ENCODE results near the gene ADGRL4. TPM values are rescaled to one million over a fixed set of nuclear protein-coding genes. Genes with fewer than 3 reads are reported as not detected.
A peak's percentile ranks its signal among the peaks of the same experiment; 100 is the strongest.

Gene ADGRL4
- total RNA-seq, 1 donor from 2014 or later, result 19.6 TPM

DNA sequence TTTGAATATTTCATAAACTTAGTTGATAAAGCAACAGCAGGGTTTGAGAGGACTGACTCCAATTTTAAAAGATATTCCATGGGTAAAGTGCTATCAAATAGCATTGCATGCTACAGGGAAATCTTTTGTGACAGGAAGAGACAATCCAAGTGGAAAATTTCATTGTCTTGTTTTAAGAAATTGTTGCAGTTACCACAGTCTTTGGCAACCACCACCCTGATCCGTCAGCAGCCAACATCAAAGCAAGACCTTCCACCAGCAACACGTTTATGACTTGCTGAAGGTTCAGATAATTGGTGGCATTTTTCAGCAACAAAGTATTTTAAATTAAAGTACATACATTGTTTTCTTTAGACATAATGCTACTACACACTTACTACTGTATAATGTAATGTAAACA lies 47.8 kb downstream of the ADGRL4 start:
- Histone ChIP-seq H3K79me2 (ENCODE audit: insufficient read depth, low read length) (no peaks in the 10 kb centered on the region), H4K20me1 (ENCODE audit: insufficient read depth, low read length) (no peaks in the 10 kb centered on the region), H2AFZ (ENCODE audit: low read depth, low read length) (no peak overlapping the region), H3K27me3 (ENCODE audit: insufficient read depth, low read length) (no peaks in the 10 kb centered on the region), H3K9me3 (ENCODE audit: insufficient read depth, low read depth, low read length) (no peaks in the 10 kb centered on the region), H3K36me3 (ENCODE audit: insufficient read depth, low read length) (no peaks in the 10 kb centered on the region), H3K4me1 (ENCODE audit: insufficient read depth, low read length) (no peaks in the 10 kb centered on the region), H3K9ac (ENCODE audit: low read length) (no peak overlapping the region), H3K4me3 (ENCODE audit: insufficient read depth, low read depth, low read length) (no peak overlapping the region), H3K27ac (ENCODE audit: low read depth, low read length) (no peak overlapping the region), H3K4me2 (ENCODE audit: low read length) (no peak overlapping the region)
- Mint-ChIP-seq H3K4me1 (ENCODE audit: low read depth, unreplicated experiment) (no peaks in the 10 kb centered on the region), H3K9me3 (ENCODE audit: unreplicated experiment) (peaks cover 2% of the 10 kb centered on the region), H3K36me3 (ENCODE audit: low read depth, unreplicated experiment) (peaks cover 4% of the 10 kb centered on the region), H3K4me3 (ENCODE audit: unreplicated experiment) (no peak overlapping the region), H3K27me3 (ENCODE audit: low read depth, unreplicated experiment) (no peaks in the 10 kb centered on the region), H3K27ac (ENCODE audit: unreplicated experiment) (no peak overlapping the region)
- no peak for TF ChIP-seq EZH2 (IDR thresholded peaks at IDR 0.05; ENCODE audit: insufficient read depth, low read length)
- TF ChIP-seq, protein P1, sequence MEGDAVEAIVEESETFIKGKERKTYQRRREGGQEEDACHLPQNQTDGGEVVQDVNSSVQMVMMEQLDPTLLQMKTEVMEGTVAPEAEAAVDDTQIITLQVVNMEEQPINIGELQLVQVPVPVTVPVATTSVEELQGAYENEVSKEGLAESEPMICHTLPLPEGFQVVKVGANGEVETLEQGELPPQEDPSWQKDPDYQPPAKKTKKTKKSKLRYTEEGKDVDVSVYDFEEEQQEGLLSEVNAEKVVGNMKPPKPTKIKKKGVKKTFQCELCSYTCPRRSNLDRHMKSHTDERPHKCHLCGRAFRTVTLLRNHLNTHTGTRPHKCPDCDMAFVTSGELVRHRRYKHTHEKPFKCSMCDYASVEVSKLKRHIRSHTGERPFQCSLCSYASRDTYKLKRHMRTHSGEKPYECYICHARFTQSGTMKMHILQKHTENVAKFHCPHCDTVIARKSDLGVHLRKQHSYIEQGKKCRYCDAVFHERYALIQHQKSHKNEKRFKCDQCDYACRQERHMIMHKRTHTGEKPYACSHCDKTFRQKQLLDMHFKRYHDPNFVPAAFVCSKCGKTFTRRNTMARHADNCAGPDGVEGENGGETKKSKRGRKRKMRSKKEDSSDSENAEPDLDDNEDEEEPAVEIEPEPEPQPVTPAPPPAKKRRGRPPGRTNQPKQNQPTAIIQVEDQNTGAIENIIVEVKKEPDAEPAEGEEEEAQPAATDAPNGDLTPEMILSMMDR (IDR thresholded peaks at IDR 0.05; ENCODE audit: insufficient read depth, low read depth, low read length), result no peak
- FAIRE-seq, result no peak
- peak; percentile 2 for DNase-seq (ENCODE audit: low read depth)

DNA sequence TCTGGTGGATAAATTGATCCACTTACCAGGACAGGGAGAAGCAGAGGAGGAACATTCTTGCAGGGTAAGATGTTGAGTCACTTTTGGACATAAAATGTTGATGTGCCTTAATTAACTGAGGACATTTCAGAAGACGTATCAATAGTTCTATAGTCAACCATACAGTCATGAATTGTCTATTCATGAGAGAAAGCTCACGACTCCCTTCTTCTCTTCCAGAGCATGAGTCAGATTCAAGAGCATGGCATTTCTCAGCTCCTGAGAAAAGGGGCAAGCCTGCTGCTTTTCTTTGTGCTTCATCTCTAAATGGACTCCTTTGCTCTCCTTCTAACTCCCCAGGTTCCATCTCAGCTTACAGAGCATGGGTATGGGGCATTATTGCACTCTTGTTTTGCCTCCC lies 55.7 kb downstream of the ADGRL4 start:
- H3K4me1 ChIP-seq (ENCODE audit: insufficient read depth, low read length), result no peaks in the 10 kb centered on the region
- Mint-ChIP-seq H3K9me3 (ENCODE audit: unreplicated experiment) (no peaks in the 10 kb centered on the region), H3K4me1 (ENCODE audit: low read depth, unreplicated experiment) (peaks cover 27% of the 10 kb centered on the region), H3K4me3 (ENCODE audit: unreplicated experiment) (no peak overlapping the region), H3K27me3 (ENCODE audit: low read depth, unreplicated experiment) (no peaks in the 10 kb centered on the region), H3K36me3 (ENCODE audit: low read depth, unreplicated experiment) (no peaks in the 10 kb centered on the region), H3K27ac (ENCODE audit: unreplicated experiment) (no peak overlapping the region)
- H3K79me2 ChIP-seq (ENCODE audit: insufficient read depth, low read length), result no peaks in the 10 kb centered on the region
- TF ChIP-seq EZH2 (IDR thresholded peaks at IDR 0.05; ENCODE audit: insufficient read depth, low read length), result no peak
- TF ChIP-seq, protein P1 (IDR thresholded peaks at IDR 0.05; ENCODE audit: insufficient read depth, low read depth, low read length), result no peak
- DNase-seq (ENCODE audit: low read depth), result no peak
- no peak overlapping the region for H3K9ac ChIP-seq (ENCODE audit: low read length)
- no peak overlapping the region for H2AFZ ChIP-seq (ENCODE audit: low read depth, low read length)
- no peaks in the 10 kb centered on the region for H4K20me1 ChIP-seq (ENCODE audit: insufficient read depth, low read length)
- H3K4me2 ChIP-seq (ENCODE audit: low read length), result no peak overlapping the region
- H3K27ac ChIP-seq (ENCODE audit: low read depth, low read length), result no peak overlapping the region
- FAIRE-seq, result no peak
- no peak overlapping the region for H3K4me3 ChIP-seq (ENCODE audit: insufficient read depth, low read depth, low read length)
- no peaks in the 10 kb centered on the region for H3K9me3 ChIP-seq (ENCODE audit: insufficient read depth, low read depth, low read length)
- H3K27me3 ChIP-seq (ENCODE audit: insufficient read depth, low read length), result no peaks in the 10 kb centered on the region
- no peaks in the 10 kb centered on the region for H3K36me3 ChIP-seq (ENCODE audit: insufficient read depth, low read length)

DNA sequence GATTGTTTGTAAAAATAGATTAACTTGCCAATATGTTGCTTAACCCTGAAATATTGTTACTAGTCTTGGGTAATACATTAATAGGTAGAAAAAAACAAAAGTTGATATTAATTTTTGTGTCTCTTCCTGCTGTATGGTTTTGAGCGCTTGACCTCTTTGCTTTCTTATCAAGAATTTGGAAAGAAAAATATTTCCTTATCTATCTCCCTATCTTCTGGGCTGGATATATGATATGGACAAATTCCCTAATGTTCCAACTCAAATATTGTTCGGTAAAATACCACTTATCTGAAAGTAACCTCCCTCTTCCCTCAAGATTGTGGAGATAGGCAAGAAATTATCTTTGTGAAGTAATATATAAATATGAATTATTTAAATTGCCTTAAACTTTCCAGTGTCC lies 57.3 kb downstream of the ADGRL4 start:
- no peak overlapping the region for H2AFZ ChIP-seq (ENCODE audit: low read depth, low read length)
- FAIRE-seq (no peak), DNase-seq (ENCODE audit: low read depth) (no peak)
- no peak overlapping the region for H3K9ac ChIP-seq (ENCODE audit: low read length)
- H3K27ac Mint-ChIP-seq (ENCODE audit: unreplicated experiment), result no peak overlapping the region
- no peak overlapping the region for H3K4me3 Mint-ChIP-seq (ENCODE audit: unreplicated experiment)
- TF ChIP-seq, protein P1 (IDR thresholded peaks at IDR 0.05; ENCODE audit: insufficient read depth, low read depth, low read length), result no peak
- no peak for TF ChIP-seq EZH2 (IDR thresholded peaks at IDR 0.05; ENCODE audit: insufficient read depth, low read length)
- no peaks in the 10 kb centered on the region for H3K9me3 Mint-ChIP-seq (ENCODE audit: unreplicated experiment)
- no peaks in the 10 kb centered on the region for H3K36me3 ChIP-seq (ENCODE audit: insufficient read depth, low read length)
- H3K9me3 ChIP-seq (ENCODE audit: insufficient read depth, low read depth, low read length), result no peaks in the 10 kb centered on the region
- no peaks in the 10 kb centered on the region for H3K27me3 ChIP-seq (ENCODE audit: insufficient read depth, low read length)
- peaks cover 27% of the 10 kb centered on the region for H3K4me1 Mint-ChIP-seq (ENCODE audit: low read depth, unreplicated experiment)
- no peak overlapping the region for H3K4me3 ChIP-seq (ENCODE audit: insufficient read depth, low read depth, low read length)
- no peak overlapping the region for H3K4me2 ChIP-seq (ENCODE audit: low read length)
- no peaks in the 10 kb centered on the region for H3K36me3 Mint-ChIP-seq (ENCODE audit: low read depth, unreplicated experiment)
- no peaks in the 10 kb centered on the region for H4K20me1 ChIP-seq (ENCODE audit: insufficient read depth, low read length)
- H3K79me2 ChIP-seq (ENCODE audit: insufficient read depth, low read length), result no peaks in the 10 kb centered on the region
- H3K27me3 Mint-ChIP-seq (ENCODE audit: low read depth, unreplicated experiment), result no peaks in the 10 kb centered on the region
- H3K4me1 ChIP-seq (ENCODE audit: insufficient read depth, low read length), result no peaks in the 10 kb centered on the region
- no peak overlapping the region for H3K27ac ChIP-seq (ENCODE audit: low read depth, low read length)
